A375 (cell line): Measurements from ENCODE around the gene RNF168. TPM values are rescaled to one million over a fixed set of nuclear protein-coding genes. Genes with fewer than 3 reads are reported as not detected.

Experiments
- small RNA-seq: library from RNA; depleted of rRNA; stranded (forward); fragments of <200 nt; gene quantifications from one replicate; pipeline ENCODE3, GENCODE V24; 2014
- total RNA-seq: library from RNA; depleted of rRNA; stranded (reverse); fragments of >200 nt; shearing (Covaris generic); gene quantifications from 2 replicates; pipeline ENCODE4 v1.2.3, GENCODE V29; 2014; rRNA removed

The RNF168 gene, protein sequence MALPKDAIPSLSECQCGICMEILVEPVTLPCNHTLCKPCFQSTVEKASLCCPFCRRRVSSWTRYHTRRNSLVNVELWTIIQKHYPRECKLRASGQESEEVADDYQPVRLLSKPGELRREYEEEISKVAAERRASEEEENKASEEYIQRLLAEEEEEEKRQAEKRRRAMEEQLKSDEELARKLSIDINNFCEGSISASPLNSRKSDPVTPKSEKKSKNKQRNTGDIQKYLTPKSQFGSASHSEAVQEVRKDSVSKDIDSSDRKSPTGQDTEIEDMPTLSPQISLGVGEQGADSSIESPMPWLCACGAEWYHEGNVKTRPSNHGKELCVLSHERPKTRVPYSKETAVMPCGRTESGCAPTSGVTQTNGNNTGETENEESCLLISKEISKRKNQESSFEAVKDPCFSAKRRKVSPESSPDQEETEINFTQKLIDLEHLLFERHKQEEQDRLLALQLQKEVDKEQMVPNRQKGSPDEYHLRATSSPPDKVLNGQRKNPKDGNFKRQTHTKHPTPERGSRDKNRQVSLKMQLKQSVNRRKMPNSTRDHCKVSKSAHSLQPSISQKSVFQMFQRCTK
- 13.6 and 15.4 TPM in 2 replicates for total RNA-seq

DNA sequence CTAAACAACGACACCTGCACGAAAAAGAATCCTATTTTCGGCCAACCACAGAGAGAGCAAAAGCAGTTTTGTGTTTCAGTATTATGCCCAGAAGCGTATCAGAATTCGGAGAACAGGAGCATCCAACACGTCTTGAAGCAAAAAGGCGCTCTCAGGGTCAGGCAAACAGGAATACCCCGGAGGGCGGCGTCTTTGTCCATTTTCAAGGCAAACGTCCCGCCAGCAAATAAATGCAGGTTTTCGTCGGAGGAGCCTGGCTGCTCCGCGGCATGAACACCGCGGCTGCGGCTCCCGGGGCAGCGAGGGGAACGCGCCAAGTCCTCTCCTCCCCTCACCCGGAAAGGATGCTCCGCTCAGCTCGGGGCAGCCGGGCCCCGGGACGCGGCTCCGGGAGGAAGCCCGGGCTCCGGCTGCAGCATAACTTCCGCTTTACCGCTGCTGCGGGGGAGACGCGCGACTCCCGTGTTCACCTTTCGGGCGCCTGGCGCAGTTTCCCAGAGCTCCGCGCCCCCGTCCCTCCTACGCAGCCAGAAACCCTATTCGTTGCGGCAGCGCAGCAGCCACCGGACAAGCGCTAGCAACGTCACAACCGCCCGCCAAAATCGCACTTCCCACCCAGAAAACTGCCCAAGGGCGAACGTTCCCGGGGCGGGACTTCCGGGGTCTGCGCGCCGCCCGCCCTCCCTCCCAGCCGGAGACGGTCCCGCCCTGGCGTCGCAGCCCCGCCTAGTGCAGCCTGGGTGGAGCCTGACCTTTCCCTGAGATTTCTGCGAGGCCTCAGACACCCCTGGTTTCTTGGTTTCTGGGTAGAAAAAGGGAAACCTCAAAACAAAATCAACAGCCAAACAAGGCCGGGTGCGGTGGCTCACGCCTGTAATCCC is at the start of gene RNF168:
RNF168 (minus strand) TSS at position 573 of the 881 bp plus-strand sequence. CDS start 595 bp downstream, outside the sequence.

DNA sequence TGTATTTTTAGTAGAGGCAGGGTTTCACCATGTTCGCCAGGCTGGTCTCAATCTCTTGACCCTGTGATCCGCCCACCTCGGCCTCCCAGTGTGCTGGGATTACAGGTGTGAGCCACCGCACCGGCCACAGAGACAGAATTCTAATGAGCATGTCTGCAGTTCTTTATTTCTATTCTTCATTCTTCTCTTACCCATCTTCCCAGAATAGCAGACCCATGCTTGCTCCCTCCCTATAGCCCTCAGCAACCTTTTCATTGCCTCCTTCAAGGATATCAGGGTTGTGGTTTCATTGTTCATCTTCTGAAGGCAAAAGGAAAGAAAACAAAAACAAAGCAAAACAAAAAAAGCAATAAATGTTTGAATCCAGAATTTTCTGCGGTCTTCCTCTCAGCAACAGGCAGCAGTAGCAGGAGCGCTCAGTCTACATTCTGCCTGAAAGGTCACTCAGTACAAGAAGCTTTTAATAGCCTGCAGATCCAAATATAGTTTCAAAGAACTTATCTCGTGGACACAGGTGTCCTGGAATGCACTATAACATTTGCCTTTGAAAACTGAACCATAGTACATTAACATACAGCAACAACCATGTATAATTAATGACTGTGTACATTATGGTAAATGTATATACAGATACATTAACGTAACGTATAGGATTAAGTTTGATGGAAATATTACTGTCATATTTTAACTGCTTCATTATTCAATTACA is 11.5 kb upstream of the RNF168 start, which contains the start of gene SMCO1:
SMCO1 (minus strand) TSS at position 434 of the 709 bp plus-strand sequence; CDS start at position 297, 137 bp downstream.

DNA sequence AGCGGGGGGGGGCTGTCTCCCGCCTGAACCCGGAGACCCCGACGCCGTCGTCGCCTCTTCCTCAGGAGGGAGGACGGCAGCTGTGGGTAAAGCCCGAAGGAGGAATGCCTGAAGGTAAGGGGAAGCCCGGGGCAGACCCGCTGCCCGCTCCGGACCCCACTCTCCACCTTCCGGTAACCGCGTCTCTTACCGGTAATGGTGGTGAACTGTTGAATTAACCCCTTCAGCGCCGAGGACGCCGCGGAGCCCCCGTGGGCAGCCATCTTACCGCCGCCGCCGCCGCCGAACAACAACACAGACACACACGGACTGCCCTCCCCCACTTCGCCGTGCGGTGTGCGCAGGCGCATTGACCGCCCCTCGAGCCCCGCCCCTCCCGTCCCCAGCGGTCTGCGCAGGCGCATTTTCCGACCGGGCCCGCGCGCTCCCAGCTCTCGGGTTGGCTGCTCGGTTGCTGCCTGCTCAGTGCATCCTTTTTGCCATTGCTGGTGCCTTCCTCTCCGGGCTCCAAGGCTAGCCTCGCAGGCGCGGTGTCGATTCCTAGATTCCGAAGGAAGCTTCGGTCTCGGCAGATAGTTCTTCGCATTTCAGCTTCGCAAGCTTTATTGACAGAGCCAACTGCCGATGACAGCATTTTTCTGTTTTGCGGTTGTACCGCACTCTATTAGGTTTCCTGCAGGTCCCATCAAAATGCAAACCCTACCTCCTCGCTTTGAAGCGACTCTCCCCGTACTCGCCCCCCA is 71.3 kb downstream of the RNF168 start, which contains the start of gene UBXN7:
UBXN7 (minus strand) TSS at position 291 of the 743 bp plus-strand sequence; CDS start at position 263, 28 bp downstream.

Small RNA genes within 50 kb of the gene (small RNA-seq; reads per million reads assigned to genes)
- gene AC083822.1 (not detected), gene AC117490.1 (not detected), gene RPS29P3 (0.29 reads per million)

Other genes with a start within 250 kb of the RNF168 start
- gene PCYT1A, start 216.0 kb downstream of the RNF168 start, total RNA-seq = 28.6 and 35.8 TPM in 2 replicates
- 1.7 and 9.2 TPM in 2 replicates for gene DYNLT2B, start 185.5 kb downstream of the RNF168 start, total RNA-seq
- 5.4 and 5.5 TPM in 2 replicates for gene TM4SF19, start 165.4 kb downstream of the RNF168 start, total RNA-seq
- gene UBXN7, start 71.3 kb downstream of the RNF168 start, total RNA-seq = 9.8 and 11.9 TPM in 2 replicates
- gene SMCO1, start 11.6 kb upstream of the RNF168 start, total RNA-seq = not detected in 2 replicates
- gene WDR53, start 64.8 kb upstream of the RNF168 start, total RNA-seq = 10.2 and 14.0 TPM in 2 replicates
- 10.9 and 11.1 TPM in 2 replicates for gene FBXO45, start 64.9 kb upstream of the RNF168 start, total RNA-seq
- 1.3 and 1.4 TPM in 2 replicates for gene NRROS, start 135.9 kb upstream of the RNF168 start, total RNA-seq
- gene CEP19, start 208.5 kb upstream of the RNF168 start, total RNA-seq = 0.64 and 1.2 TPM in 2 replicates
- 20.4 and 25.8 TPM in 2 replicates for gene PIGX, start 208.6 kb upstream of the RNF168 start, total RNA-seq
- gene PAK2, start 236.1 kb upstream of the RNF168 start, total RNA-seq = 24.3 and 26.5 TPM in 2 replicates